Type B pancreatic cell (in vitro differentiated cells): ENCODE data around the gene HMOX2. TPM values are rescaled to one million over a fixed set of nuclear protein-coding genes. Genes with fewer than 3 reads are reported as not detected.
A peak's percentile ranks its signal among the peaks of the same experiment; 100 is the strongest.

Source experiments
- DNase-seq: peaks from one replicate; pipeline ENCODE4 v3.0.0; 2021; ENCODE audit warnings: mixed read lengths; ENCODE audit not compliant: unreplicated experiment; ENCODE audit errors: extremely low spot score
- H3K27ac Mint-ChIP-seq: 2 replicates; pipeline ENCODE4 v1.8.0; 2021; ENCODE audit warnings: mild to moderate bottlenecking, mixed read lengths
- H3K27me3 Mint-ChIP-seq: 2 replicates; pipeline ENCODE4 v1.8.0; 2021; ENCODE audit warnings: mixed read lengths
- H3K36me3 Mint-ChIP-seq: 2 replicates; pipeline ENCODE4 v1.8.0; 2021; ENCODE audit warnings: mixed read lengths
- H3K4me1 Mint-ChIP-seq: one replicate; pipeline ENCODE4 v1.8.0; 2021; ENCODE audit warnings: mixed read lengths; ENCODE audit not compliant: unreplicated experiment
- H3K4me3 Mint-ChIP-seq: 2 replicates; pipeline ENCODE4 v1.8.0; 2021; ENCODE audit warnings: mild to moderate bottlenecking, mixed read lengths
- H3K9me3 Mint-ChIP-seq: 2 replicates; pipeline ENCODE4 v1.8.0; 2021; ENCODE audit warnings: mixed read lengths
- total RNA-seq: library from RNA; stranded (reverse); gene quantifications from 2 replicates; pipeline ENCODE4 v1.2.1, GENCODE V29; 2021; ENCODE audit warnings: low replicate concordance
- TF ChIP-seq, protein P1 (sequence below): fragments of 200-600 bp; sonication (generic); conservative IDR thresholded peaks from 2 replicates; pipeline ENCODE4 v1.5.0; 2021; ENCODE audit warnings: antibody characterized with exemption, mild to moderate bottlenecking

Gene HMOX2
- total RNA-seq, 1 donor from 2014 or later = 46.2 TPM

DNA sequence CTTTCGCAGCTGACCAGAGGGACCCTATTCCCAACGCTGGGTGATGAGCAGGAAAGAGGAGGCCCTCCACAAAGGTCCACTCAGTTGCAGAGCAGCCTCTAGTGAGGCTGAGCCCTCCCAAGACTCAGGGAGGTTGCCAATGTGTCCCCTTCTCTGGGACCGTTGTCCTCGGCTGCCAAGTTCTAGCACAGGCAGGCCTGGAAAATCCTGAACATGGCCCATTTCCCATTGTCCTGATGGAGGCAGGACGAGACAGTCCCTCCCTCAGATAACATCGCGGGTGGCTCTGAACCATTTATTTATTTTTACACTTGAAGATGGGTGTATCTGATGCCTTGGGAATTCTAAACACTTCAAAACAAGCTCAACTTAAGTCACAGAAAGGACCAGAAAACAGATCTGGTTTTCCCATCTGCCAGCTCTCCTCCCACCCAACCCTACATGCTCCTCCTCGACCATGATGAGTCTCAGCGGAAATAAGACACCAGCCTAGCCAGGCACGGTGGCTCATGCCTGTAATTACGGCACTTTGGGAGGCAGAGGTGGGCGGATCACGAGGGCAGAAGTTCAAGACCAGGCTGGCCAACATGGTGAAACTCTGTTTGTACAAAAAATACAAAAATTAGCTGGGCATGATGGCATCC lies 49.6 kb downstream of the HMOX2 start:
- Mint-ChIP-seq H3K4me3 (no peak overlapping the region), H3K27ac (no peak overlapping the region), H3K4me1 (peaks cover 31% of the 10 kb centered on the region), H3K36me3 (peaks cover 3% of the 10 kb centered on the region), H3K27me3 (no peaks in the 10 kb centered on the region), H3K9me3 (no peaks in the 10 kb centered on the region)
- no peak for DNase-seq
- TF ChIP-seq, protein P1, sequence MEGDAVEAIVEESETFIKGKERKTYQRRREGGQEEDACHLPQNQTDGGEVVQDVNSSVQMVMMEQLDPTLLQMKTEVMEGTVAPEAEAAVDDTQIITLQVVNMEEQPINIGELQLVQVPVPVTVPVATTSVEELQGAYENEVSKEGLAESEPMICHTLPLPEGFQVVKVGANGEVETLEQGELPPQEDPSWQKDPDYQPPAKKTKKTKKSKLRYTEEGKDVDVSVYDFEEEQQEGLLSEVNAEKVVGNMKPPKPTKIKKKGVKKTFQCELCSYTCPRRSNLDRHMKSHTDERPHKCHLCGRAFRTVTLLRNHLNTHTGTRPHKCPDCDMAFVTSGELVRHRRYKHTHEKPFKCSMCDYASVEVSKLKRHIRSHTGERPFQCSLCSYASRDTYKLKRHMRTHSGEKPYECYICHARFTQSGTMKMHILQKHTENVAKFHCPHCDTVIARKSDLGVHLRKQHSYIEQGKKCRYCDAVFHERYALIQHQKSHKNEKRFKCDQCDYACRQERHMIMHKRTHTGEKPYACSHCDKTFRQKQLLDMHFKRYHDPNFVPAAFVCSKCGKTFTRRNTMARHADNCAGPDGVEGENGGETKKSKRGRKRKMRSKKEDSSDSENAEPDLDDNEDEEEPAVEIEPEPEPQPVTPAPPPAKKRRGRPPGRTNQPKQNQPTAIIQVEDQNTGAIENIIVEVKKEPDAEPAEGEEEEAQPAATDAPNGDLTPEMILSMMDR = no peak

DNA sequence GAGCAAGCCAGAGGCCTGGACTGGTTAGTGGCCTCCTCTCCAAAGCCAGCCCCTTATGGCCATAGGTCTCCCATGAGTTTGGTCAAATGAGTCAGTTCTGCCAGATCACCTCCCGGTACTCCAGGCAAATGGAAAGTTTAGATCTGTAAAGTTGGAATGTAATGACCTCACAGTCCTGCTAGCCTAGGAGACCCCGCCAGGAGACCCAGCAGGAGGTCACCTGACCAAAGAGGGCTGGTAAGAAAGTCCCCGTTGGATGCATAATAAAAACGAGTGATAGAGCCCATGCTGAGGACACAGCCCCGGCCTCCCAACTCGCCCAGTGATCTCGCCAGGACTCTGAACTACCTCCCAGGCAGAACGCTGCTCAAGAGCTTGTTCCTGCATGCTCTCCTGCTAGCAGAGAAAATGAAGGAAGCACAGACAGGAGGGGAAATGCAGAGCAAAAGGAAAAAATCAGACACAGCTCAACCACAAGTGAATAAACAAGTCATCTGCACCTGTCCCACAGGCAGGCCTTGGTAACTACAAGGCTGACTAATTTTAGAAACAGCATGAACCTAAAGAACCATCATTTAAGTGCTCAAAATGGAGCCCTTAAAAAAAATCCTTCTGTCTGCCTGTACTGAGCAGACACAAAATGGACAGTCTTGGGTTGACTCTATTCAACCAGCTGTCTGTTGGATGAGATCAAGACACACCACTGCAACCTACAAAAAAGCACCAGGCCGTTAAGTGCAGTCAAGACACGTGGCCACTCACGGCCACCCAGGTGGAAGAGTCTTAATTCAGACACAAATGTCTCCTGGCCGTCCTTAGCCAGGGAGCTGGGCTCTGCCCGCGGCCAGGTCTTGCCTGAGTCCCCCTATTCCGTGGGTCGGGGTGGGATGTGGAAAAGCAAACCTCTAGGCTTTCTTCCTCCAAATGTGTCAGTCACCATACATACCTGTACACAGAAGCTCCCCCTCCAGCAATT lies 53.2 kb downstream of the HMOX2 start:
- Mint-ChIP-seq H3K27me3 (no peaks in the 10 kb centered on the region), H3K4me1 (peaks cover 21% of the 10 kb centered on the region), H3K4me3 (no peak overlapping the region), H3K27ac (peak overlapping the region; percentile 29), H3K9me3 (no peaks in the 10 kb centered on the region), H3K36me3 (peaks cover 17% of the 10 kb centered on the region)
- no peak for DNase-seq
- TF ChIP-seq, protein P1 = no peak

DNA sequence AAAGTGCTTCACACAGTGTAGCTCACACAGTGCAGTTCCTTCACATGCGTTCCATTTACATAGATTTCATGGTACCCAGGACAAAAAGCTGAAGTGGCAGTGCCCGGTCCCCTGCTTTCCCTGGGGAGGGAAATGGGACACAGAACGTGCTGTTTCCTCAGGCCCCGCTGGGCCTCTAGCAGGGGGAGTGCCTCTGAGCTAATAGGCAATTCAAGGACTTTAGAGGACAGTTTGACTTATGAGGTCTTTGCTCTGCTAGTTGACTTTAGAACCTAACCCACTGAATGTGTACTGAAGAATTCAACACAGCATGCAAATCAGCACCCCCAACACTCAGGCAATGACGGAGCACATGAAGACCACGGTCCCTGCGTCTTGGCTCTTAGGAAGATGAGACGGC lies 55.6 kb downstream of the HMOX2 start:
- H3K4me3 Mint-ChIP-seq = no peak overlapping the region
- peaks cover 22% of the 10 kb centered on the region for H3K36me3 Mint-ChIP-seq

DNA sequence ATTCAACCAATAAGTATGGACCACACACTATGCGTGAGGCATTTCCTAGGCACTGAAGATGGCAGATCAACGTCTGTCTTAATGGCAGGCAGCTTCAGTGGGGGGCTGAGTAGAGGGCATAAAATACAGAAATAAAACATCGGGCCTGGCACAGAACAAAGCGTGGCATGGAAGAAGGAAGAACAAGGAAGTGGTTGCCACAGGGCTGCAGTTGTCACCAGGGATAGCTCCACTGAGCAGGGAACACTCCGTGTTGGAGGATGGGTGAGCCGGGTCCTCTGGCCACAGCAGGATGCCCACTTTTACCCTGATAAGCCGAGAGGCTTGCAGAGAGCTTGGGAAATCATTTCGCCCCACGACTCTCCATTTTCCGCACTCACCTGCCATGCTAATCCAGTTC lies 56.0 kb downstream of the HMOX2 start:
- Mint-ChIP-seq H3K4me3 (no peak overlapping the region), H3K27me3 (peaks cover 5% of the 10 kb centered on the region), H3K4me1 (peaks cover 26% of the 10 kb centered on the region), H3K9me3 (no peaks in the 10 kb centered on the region), H3K36me3 (peaks cover 26% of the 10 kb centered on the region), H3K27ac (no peak overlapping the region)
- TF ChIP-seq, protein P1 = no peak
- no peak for DNase-seq

More for the DNA sequence above, 55.6 kb downstream of the HMOX2 start:
- no peak overlapping the region for H3K27ac Mint-ChIP-seq
- TF ChIP-seq, protein P1 = no peak
- H3K4me1 Mint-ChIP-seq = peaks cover 22% of the 10 kb centered on the region
- no peaks in the 10 kb centered on the region for H3K9me3 Mint-ChIP-seq
- peaks cover under 1% of the 10 kb centered on the region for H3K27me3 Mint-ChIP-seq
- no peak for DNase-seq

DNA sequence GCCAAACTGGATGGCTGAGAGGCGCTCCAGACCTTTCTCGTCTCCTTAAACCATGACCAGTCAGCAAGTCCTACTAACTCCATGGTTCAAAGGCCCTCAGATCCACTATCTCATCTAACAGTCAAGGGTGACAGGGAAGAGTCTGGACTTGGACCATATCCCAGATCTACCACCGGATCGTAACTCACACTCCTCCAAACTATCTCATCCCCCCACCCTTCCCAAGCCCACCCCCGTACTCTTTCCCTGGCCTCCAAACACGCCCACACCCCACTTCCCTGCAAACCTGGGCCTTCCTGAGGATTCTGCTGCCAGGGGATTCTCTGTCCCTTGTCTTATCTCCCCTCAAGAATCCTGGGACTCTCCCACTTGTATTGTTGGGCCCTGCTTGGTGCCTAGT lies 57.3 kb downstream of the HMOX2 start:
- no peak for DNase-seq
- TF ChIP-seq, protein P1 = no peak
- Mint-ChIP-seq H3K4me3 (no peak overlapping the region), H3K27me3 (peaks cover 6% of the 10 kb centered on the region), H3K36me3 (peaks cover 23% of the 10 kb centered on the region), H3K9me3 (no peaks in the 10 kb centered on the region), H3K4me1 (peaks cover 23% of the 10 kb centered on the region), H3K27ac (no peak overlapping the region)
